NCI-H2227 (cell line): ENCODE results near the gene CNPY4.

Source experiments
- DNase-seq: peaks from one replicate; lab custom pipeline; 2025; ENCODE audit not compliant: unreplicated experiment; lab: John Stamatoyannopoulos, UW

Gene CNPY4

DNA sequence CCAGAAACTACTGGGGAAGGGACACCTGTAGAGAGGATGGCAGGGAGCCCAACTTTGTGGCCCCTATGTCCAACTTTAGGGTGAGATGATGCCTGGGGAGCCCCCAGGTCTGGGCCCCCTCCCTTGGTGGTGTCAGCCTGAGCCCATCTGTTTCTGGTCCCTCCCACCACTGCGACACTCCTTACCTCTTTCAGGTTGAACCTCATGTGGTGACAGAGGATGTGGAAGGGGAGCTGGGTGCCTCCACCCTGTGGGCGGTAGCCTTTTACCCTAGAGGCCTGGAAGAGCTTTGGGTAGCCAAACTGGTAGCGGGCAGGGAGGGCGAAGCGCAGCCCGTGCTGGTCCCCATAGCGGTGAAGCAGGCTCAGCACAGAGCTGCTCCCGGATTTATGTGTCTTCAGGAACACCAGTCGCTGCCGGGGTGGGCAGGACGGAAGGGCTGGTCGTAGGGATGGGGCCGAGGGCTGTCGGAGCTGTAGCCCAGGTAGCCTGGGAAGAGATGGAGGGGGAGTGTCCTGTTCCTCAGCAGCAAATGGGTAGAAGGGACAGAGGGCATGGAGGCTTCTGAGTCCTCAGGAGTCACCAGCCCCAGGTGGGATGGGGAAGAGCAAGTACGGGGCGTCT is 47.0 kb downstream of the CNPY4 start:
- DNase-seq: no peak

- no peak for DNase-seq
Observed at GRCh38 chr7:100166970-100167911, 47.8 kb downstream of the CNPY4 start.

- no peak for DNase-seq
Observed at GRCh38 chr7:100167912-100168323, 48.5 kb downstream of the CNPY4 start.

GRCh38 chr7:100169147-100169850 is 49.9 kb downstream of the CNPY4 start:
- no peak for DNase-seq

DNA sequence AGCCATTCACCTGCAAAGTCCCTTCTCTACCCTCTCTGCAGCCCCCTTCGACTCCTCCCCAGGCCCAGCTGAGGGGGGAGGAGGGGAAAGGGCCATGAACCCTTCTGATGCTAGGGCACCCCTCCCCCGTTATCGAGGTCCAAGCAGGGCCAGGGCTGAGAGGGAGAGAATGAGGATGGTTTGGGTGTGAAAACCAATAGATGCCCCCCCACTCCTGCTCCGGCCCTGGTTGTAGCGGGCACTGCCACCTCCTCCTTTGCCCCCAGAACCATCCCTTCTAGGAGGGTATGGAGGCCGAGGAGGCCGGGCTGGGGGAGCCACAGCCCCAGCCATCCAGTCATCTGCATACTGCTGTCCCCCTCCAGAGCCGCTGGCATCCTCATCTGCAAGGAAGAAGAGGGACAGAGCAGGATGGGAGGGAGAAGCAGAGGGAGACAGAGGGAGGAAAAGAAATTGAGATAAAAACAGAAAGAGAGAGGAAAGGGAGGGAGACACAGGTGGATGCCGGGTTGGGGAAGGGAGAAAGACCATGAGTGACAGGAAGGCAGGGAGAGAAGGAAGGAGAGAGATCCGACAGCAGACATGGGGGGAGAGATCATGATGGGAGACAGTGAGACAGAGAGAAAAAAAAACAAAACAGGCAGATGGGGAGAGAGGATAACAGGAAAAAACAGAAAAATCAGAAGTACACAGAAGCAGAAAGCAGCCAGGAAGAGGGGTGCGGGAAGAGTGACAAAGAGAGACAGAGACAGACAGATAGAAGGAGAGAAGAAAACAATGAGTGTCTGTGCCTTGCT is 50.9 kb downstream of the CNPY4 start:
- no peak for DNase-seq

- DNase-seq: peak; percentile 32
Observed at GRCh38 chr7:100171087-100171681, 51.8 kb downstream of the CNPY4 start.

GRCh38 chr7:100171840-100172239 is 52.4 kb downstream of the CNPY4 start:
- DNase-seq: no peak

DNA sequence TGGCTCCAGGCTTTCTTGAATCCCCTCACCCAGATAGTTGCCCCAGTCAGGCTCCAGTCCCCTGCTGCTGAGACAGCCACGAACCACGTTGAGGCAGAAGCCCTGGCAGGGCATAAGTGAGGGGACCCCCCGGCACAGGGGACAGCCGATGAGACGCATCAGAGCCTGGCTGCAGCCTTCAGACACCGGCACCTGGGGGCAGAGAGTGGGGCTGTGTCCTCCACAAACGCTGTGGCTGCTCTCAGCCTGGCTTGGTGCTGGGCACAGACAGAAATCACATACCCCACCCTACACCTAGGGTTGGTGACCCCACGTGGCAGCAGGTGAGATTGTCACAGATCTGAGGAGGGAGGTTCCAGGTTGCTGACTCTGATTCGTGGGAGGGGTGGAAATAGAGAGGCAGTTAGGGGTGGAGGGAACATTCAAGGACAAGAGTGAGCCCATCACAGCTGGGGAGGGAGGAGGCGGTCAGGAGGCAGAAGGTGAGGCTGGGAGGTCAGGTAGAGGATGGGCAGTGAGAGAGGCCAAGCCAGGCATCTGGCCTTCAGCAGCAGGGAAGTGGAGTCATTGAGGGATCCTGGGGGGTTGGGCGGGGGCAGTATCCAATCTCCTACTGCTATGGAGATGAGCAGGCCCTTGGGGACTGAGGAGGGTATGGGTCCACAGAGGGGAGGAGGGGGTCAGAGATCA is 54.5 kb downstream of the CNPY4 start:
- DNase-seq: no peak

DNA sequence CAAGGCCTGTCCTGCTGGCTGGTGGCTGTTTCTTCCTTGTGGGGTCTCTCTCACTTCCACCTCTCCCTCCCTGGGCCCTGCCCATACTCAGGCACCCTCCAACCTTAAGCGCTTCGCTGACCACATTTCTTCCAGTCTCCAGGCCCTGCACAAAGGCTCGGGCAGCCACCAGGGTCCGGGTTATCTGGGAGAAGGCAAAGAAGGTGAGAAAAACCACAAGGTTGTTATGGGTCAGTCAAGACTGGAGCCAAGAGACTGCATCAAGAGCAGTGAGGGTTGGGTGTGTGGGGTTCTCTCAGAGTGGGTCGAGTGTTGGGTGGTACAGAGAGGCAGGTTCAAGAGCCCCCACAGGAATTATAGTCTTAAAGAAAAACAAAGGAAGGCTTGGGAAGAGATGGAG is 55.1 kb downstream of the CNPY4 start:
- DNase-seq: no peak
